Transverse colon (tissue), 4 donors: ENCODE results near the gene CLBA1. TPM values are rescaled to one million over a fixed set of nuclear protein-coding genes. Genes with fewer than 3 reads are reported as not detected.

ENCODE experiments used
- DNase-seq: peaks from one replicate; pipeline ENCODE4 v3.0.0-alpha.2; 2019
- H3K27ac ChIP-seq, 4 donors: fragments of 200-600 bp; sonication (generic); 2 replicates each; pipeline ENCODE4 v1.5.1; 2016 to 2018; ENCODE audit warnings: inconsistent platforms in 4 of 4
- H3K27me3 ChIP-seq: fragments of 200-600 bp; sonication (generic); 2 replicates; pipeline ENCODE4 v1.5.1; 2017; ENCODE audit warnings: inconsistent platforms
- H3K36me3 ChIP-seq, 4 donors: fragments of 200-600 bp; sonication (generic); 2 replicates each; pipeline ENCODE4 v1.5.1; 2017 to 2019; ENCODE audit warnings: inconsistent platforms in 4 of 4
- H3K4me1 ChIP-seq, 4 donors: fragments of 200-600 bp; sonication (generic); 2 replicates each; pipeline ENCODE4 v1.5.1; 2017 to 2020; ENCODE audit warnings: inconsistent platforms in 4 of 4
- H3K4me3 ChIP-seq, 4 donors: fragments of 200-600 bp; sonication (generic); 1 replicate in 1 of 4; 2 replicates in 3 of 4; pipeline versions ENCODE4 v1.5.1 to v1.6.1; 2017 to 2019; ENCODE audit warnings: inconsistent platforms in 4 of 4
- H3K9me3 ChIP-seq, 2 donors: fragments of 200-600 bp; sonication (generic); 2 replicates each; pipeline ENCODE4 v1.5.1; 2017 to 2019; ENCODE audit warnings: inconsistent platforms in 2 of 2
- CTCF ChIP-seq, 5 experiments: fragments of 200-600 bp in 3 of 5; fragments of 450-650 bp in 2 of 5; sonication (generic) in 3 of 5; IDR thresholded peaks; 1 replicate in 2 of 5; 2 replicates in 3 of 5; pipeline ENCODE4 v1.5.1; 2016 to 2017; ENCODE audit warnings: antibody characterized with exemption in 5 of 5, inconsistent platforms in 3 of 5, mild to moderate bottlenecking in 2 of 5, moderate library complexity in 1 of 5
- EP300 ChIP-seq: sonication (generic); formaldehyde crosslinking; IDR thresholded peaks from one replicate; pipeline ENCODE4 v1.6.1; 2017; ENCODE audit warnings: antibody characterized with exemption, low read depth
- POLR2A ChIP-seq: fragments of 450-650 bp; IDR thresholded peaks from one replicate; pipeline ENCODE4 v1.6.1; 2016; ENCODE audit warnings: antibody characterized with exemption, mild to moderate bottlenecking, moderate library complexity
- POLR2AphosphoS5 ChIP-seq, 3 donors: sonication (generic); formaldehyde crosslinking; IDR thresholded peaks; one replicate each; pipeline ENCODE4 v1.6.1; 2016; ENCODE audit warnings: antibody characterized with exemption in 3 of 3
- WGBS, 2 donors: methylation state at CpG; one replicate each; pipeline ENCODE4 v1.1.5; 2018; ENCODE audit warnings: low coverage in 1 of 2; 5-methylcytosine and 5-hydroxymethylcytosine counted together
- in situ Hi-C, 4 donors: fragments of 200-750 bp; cut with MboI; loops; one replicate each; pipeline versions ENCODE4 v1.15.0 to v1.15.1; 2017; ENCODE audit warnings: low sequenced_read_pairs in 3 of 4, low pct_ligation_motif_present in 1 of 4, low pct_unique_long_range_greater_than_20kb in 1 of 4
- intact Hi-C: fragments of 100-400 bp; cut with DNase I; formaldehyde crosslinking; loops from one replicate; pipeline ENCODE4 v1.15.1; 2023; ENCODE audit warnings: low total_unique reads
- total RNA-seq, 4 donors: library from RNA; depleted of rRNA; stranded (reverse); fragments of >200 nt; gene quantifications; one replicate each; pipeline ENCODE4 v1.1.0, GENCODE V29; 2016

Gene CLBA1
- total RNA-seq, 4 donors from 2014 or later = 0.40 to 6.7 (median 5.3) TPM

- H3K27me3 ChIP-seq = peaks cover 40% of the 10 kb centered on the region
- in situ Hi-C loops (no loop called here), intact Hi-C loops (no loop called here)
- 83% methylated on average over 10 of the region's 13 CpGs; no CpG with 5 or more reads in 1 of the 2 donors for WGBS, 2 donors
- H3K36me3 ChIP-seq = no peaks in the 10 kb centered on the region
- H3K9me3 ChIP-seq = no peaks in the 10 kb centered on the region
- peaks cover 1 to 29% (median 22%) of the 10 kb centered on the region in 4 donors for H3K4me1 ChIP-seq
- no peak for TF ChIP-seq EP300
- TF ChIP-seq POLR2A = no peak
- TF ChIP-seq POLR2AphosphoS5 (IDR thresholded peaks at IDR 0.05) = no peak
- TF ChIP-seq CTCF (IDR thresholded peaks at IDR 0.05) = no peak
- H3K4me3 ChIP-seq = no peak overlapping the region
- DNase-seq = no peak
- H3K27ac ChIP-seq = peak overlapping the region in 1 of 4 donors; percentile 92
Measured at GRCh38 chr14:104965561-104966231, 19.9 kb upstream of the CLBA1 start.

GRCh38 chr14:104966261-104966865, 19.2 kb upstream of the CLBA1 start:
- Histone ChIP-seq H3K27me3 (peaks cover 39% of the 10 kb centered on the region), H3K36me3 (no peaks in the 10 kb centered on the region), H3K27ac (peak overlapping the region; percentile 80 to 92 (median 88)), H3K9me3 (no peaks in the 10 kb centered on the region), H3K4me3 (no peak overlapping the region), H3K4me1 (peaks cover 8 to 35% (median 26%) of the 10 kb centered on the region in 4 donors)
- no peak for DNase-seq
- TF ChIP-seq POLR2AphosphoS5 (IDR thresholded peaks at IDR 0.05) = no peak
- TF ChIP-seq POLR2A = no peak
- no peak for TF ChIP-seq CTCF (IDR thresholded peaks at IDR 0.05)
- in situ Hi-C loops (no loop called here), intact Hi-C loops (no loop called here)
- WGBS, 2 donors = 62% methylated on average over 9 of the region's 9 CpGs; no CpG with 5 or more reads in 1 of the 2 donors

GRCh38 chr14:104966981-104967385, 18.6 kb upstream of the CLBA1 start:
- 39% methylated on average over 6 of the region's 8 CpGs; no CpG with 5 or more reads in 1 of the 2 donors for WGBS, 2 donors
- no peaks in the 10 kb centered on the region for H3K9me3 ChIP-seq
- H3K4me1 ChIP-seq = peaks cover 14 to 41% (median 30%) of the 10 kb centered on the region in 4 donors
- H3K4me3 ChIP-seq = no peak overlapping the region
- DNase-seq = no peak
- no peaks in the 10 kb centered on the region for H3K36me3 ChIP-seq
- peaks cover 33% of the 10 kb centered on the region for H3K27me3 ChIP-seq
- peak overlapping the region; percentile 80 to 92 (median 88) for H3K27ac ChIP-seq
- in situ Hi-C loops = no loop called here
- intact Hi-C loops = no loop called here
- TF ChIP-seq POLR2A = no peak
- TF ChIP-seq CTCF (IDR thresholded peaks at IDR 0.05) = no peak
- TF ChIP-seq EP300 = no peak

- H3K4me3 ChIP-seq = peak overlapping the region; percentile 13 to 37 (median 20)
- in situ Hi-C loops (no loop called here), intact Hi-C loops (no loop called here)
- no peaks in the 10 kb centered on the region for H3K36me3 ChIP-seq
- H3K9me3 ChIP-seq = no peaks in the 10 kb centered on the region
- WGBS, 2 donors = 1% methylated on average over 36 of the region's 36 CpGs; no CpG with 5 or more reads in 1 of the 2 donors
- H3K4me1 ChIP-seq = peaks cover 20 to 47% (median 36%) of the 10 kb centered on the region in 4 donors
- DNase-seq = no peak
- peak overlapping the region; percentile 80 to 92 (median 88) for H3K27ac ChIP-seq
- TF ChIP-seq POLR2AphosphoS5 (IDR thresholded peaks at IDR 0.05) (no peak), POLR2A (no peak), EP300 (no peak), CTCF (IDR thresholded peaks at IDR 0.05) (no peak)
- peaks cover 30% of the 10 kb centered on the region for H3K27me3 ChIP-seq
Measured at GRCh38 chr14:104967386-104968152, 18.0 kb upstream of the CLBA1 start.
